ENCODE measurements around the gene CDR2.
"Not testable (repeated sequence)": the region's sequence is repeated elsewhere in the genome, so short reads cannot be mapped to it uniquely, and the experiment has no call there.

CDR2 gene

DNA sequence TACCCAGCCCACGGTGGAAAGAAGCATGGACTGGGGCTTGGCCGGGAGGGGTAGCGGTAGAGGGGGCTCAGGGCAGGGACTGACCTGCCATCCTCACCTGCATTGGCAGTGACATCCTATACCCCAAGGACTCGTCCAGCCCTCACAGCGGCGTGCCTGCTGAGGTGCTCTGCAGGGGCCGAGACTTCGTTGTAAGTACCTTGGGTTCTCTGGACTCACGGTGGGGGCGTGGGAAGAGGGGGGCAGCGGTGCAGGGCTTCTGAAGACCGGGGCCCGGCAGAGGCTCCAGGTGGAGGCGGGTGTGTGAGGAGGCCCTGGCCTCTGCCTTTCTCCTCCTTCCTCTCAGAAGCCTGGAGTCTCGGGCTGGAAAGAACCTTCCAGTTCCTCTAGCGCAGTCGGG lies 51.7 kb downstream of the CDR2 start:
- DNase-seq: no peak

DNA sequence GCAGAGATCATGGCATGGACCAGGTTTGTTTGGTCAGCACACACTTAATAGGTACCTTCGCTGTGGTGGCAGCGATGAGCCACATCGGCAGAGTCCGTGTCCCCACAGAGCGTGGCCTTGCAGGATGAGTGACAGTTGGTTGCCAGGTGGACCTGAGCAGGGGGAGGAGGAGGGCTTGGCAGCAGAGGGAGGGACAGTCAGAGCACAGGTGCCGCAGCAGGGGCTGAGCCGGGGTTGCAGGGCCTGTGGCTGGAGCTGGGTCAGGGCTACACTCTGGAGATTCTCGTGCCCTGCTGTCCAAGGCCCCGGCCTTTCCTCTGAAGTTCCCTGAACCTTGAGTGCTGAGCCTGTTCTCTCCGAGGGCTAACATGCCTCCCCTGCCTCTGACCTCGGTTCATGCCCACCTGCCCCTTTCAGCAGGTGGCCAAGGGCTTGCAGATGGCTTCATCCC lies 52.4 kb downstream of the CDR2 start:
- DNase-seq: no peak

DNA sequence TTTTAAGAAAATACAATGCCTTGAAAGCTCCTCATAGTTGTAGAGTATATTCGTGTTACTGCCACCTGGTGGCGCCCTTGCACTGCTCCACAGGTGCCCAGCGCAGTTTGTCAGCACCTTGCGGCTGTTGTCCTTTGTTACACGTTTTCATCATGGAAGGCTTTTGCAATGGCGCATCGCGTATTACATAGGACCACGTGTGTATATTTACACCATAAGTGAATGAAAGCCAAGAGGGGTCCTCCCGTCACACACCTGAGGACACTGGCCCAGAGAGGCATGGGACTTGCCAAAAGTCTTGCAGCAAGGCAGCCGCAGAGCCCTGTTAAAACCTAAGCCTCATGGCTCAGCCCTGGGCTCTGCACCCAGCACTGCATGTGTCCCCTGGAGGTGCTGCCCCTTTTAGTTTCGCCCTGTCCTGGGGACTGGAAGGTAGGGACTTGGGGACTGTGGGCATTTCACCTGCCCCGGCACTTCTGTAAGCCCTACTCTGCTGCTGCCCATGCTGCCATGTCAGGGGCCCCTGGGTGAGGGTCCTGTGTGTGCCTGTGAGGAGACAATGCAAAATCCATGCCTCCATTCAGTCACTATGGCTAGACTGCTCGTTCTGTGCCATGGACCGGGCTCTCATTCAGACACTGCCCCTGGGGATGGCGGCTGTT lies 52.9 kb downstream of the CDR2 start:
- DNase-seq: peak; percentile 30

DNA sequence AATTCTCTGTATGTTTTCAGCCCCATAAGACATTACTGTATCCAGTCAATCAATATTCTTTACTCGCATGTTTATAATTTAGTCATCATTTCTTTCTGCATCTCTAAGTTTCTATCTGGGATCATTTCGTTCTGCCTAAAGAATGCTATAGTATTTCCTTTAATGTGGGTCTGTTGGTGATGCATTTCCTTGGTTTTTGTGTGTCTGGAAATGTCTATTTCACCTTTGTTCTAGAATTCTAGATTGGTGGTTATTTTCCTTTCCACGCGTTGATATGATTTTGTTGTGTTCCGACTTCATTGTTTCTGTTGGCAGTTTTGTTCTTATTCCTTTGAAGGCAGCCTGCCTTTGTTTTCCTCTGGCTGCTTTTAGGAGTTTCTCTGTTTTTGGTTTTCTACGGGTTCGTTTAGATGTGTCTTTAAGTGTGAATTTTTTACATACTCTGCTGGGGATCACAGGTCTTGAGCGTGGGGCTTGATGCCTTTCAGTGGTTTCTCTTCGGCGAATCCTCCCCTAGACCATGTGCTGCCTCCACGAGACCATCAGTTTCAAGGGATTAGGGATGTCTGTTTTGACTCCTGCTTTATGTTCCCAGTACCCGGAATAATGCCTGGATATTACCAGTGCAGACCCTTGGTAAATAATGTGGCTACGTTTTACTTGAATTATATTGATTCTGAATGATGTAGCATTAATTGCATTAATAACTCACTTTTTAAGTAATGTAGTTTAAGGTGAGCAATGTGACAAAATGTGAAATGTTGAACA lies 53.7 kb downstream of the CDR2 start:
- no peak for DNase-seq

DNA sequence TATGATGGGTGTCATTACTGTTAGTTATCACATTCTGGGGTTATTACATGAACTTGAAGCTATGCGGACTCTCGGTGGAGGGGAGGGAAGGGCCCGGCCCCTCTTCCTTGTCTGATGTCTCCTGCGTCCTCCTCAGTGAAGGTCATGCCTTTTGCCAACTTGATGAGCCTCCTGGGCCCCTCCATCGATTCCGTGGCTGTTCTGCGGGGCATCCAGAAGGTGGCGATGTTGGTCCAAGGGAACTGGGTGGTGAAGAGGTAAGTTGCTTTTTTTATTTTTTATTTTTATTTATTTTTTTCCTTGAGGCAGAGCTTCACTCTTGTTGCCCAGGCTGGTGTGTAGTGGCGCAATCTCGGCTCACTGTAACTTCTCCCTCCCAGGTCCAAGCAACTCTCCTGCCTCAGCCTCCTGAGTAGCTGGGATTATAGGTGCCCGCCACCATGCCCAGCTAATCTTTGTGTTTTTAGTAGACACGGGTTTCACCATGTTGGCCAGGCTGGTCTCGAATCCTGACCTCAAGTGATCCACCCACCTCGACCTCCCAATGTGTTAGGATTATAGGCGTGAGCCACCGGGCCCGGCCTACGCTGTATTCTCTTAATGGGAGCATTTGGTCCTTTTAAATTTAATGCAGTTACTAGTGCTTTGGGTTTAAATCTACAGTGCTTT lies 55.6 kb downstream of the CDR2 start:
- no peak for DNase-seq

DNA sequence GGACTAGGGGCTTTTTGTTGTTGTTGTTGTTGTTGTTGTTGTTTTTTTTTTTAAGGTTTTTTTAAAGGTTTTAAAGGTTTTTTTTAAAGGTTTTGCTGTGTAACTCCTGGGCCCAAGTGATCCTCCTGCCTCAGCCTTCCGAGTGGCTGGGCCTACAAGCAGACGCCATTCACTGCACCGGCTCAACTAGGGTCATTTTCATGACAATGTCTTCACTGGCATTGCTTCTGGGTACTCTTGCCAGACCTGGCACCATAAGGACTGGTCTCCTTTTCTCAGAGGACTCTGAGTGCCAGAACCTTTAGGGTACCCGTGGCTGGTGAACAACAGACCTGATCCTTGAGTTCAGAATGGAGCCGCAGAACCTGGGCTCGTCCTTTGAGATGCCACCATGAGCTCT lies 56.8 kb downstream of the CDR2 start:
- DNase-seq: no peak

DNA sequence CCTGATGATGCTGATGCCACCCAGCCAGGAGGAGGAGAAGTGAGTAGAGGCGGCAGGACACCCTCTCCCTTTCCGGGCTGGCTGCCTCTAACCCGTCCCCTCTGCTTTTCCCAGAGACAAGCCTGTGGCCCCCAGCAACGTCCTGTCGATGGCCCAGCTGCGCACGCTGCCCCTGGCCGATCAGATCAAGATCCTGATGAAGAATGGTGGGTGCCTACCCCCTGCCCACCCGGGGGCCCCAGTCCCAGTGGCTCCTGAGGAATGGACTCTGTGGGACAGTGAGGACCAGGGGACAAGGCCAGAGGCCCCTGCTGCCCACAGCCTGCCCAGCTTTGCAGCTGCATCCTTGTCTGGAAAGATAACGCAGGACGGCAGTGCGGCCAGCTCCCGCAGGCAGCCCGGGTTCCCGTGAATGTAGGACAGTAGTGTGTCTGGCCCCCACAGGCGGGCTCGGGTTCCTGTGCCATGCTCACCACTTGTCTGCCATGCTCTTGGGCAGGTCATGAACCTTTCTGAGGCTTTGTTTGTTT lies 57.4 kb downstream of the CDR2 start:
- DNase-seq: no peak

DNA sequence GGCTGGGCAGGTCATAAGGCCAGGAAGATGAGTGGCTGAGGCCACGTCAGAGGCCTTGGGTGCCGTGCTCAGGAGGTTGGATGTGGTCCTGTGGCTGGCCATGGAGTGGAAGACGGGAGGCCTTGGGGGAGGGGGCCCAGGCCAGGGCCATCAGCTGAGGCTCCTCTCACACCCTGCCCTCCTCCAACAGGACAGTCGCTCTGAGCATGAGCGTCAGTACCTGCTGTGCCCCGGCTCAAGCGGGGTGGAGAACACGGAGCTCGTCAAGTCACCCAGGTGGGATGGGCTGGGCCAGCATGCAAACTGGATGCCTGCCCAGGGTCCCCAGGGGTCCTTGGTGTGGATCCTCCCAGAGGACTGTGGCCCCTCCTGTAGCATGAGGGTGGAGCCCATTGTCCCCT lies 58.0 kb downstream of the CDR2 start:
- no peak for DNase-seq

DNA sequence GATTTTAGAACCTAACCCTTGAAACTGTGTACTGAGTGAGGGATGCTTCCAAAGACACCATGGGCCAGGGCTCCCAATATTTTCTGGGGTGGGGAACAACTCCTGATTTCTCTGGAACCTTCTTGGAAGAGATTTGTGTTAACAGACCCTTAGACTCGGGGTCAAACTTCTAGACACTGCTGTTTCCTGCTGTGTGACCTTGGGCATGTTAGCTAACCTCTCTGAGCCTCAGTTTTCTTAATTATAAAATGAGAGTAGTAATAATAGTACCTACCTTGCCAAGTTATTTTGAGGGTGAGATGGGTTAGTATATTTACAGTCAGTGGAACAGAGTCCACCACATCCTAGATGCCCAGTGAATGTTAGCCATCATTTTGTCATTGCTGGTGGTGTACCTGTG lies 58.4 kb downstream of the CDR2 start:
- no peak for DNase-seq

DNA sequence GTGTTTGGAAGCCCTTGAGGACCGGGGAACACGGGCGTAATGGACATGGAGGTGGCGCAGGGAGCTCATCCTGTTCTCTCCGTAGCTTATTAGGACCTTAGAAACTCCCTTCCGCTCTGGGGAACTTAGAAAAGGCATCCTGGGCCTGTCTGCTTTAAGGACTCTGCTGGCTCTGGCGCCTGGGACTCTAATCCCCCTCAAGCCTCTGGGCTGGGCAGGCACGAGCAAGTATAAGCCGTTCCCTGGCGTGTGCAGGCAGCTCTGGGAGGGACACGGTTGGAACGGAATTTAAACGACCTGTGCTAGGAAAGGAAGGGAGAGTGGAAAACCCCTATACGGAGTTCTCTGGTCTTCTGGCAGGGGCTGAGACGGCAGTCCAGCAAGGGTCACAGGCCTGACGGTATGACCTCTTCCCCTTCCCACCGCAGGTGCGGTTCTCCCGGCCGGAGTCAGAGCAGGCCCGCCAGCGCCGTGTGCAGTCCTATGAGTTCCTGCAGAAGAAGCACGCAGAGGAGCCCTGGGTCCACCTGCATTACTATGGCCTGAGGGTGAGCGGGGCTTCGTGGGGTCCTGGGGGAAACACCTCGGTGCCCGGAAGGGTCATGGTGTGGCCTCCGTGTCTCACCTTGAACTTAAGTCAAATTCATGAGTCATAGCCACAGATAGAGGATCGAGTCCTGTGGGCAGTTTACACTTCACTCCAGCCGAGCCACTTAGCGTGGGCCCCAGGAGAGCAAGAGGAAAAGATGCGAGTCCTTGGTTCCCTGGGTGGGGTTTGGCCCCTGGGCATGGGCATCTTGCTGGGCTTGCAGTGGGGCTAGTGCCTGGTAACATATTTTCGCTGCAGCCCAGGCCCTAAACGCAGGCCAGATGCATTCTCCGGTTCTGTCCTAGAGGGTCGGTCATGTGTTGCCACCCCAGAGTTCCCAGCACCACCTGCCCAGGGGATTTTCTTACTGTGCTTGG lies 59.5 kb downstream of the CDR2 start:
- no peak for DNase-seq

DNA sequence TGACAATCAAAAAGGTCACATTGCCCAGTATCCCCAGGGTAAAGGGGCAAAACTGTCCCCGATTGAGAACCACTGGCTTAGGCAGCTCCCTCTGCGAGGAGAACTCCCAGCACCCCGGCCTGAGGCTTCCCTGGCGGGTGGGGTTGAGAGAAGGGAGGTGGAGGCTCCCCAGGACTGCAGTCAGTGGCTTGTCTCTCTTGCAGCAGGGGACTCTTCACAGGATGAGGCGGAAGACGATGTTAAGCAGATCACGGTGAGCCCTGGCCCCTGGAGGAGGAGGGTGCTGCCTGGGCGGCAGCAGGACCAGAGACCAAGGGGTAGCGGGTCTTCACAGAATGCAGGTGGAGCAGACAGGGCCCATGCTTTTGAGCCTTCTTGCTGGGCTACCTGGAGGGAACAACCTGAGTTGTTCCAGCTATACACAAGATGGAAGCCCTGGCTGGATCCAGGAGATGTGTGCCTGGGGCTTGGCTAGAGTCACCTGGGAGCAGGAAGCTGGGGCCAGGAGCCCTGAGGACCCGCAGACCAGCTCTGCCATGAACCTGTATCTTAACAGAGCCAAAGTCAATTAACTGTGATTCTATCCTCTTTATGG lies 60.4 kb downstream of the CDR2 start:
- DNase-seq: no peak

DNA sequence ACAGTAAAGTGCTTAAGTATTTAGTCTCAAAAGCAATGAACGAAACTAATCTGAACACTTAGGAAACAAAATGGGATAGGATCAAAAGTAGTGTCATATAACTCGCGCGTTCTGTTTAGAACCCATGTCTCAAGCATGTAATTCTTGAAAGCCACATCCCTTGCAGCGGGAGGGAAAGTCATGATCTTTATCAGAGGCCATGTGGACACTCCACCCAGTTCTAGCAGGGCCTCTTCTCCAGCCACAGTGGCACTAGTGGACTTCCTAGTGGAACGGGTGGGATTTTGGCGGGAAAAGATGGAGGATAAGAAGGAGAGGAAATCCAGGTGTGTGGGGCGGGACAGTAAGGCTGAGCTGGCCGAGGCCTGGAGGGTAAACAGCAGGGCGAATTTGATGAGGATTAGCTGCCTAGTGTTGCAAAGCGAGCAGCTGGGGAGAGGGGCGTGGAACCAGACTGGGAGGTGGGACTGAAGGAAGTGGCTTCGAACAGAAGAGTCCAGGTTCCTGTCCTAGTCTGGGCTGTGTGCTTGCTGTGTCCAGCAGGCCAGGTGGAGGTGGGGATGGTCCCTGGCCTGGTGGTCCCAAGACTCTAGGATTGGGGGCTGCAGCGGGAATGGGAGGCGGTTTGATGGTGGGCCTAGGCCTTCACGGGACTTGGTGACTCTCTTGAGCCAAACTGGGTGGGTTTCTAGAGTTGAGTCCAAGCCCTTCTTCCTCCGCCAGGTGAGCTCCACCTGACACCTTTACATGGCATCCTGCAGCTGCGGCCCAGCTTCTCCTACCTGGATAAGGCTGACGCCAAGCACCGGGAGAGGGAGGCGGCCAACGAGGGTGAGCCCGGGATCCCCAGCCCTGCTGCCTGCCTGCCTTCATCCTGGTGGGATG lies 61.3 kb downstream of the CDR2 start:
- no peak for DNase-seq

DNA sequence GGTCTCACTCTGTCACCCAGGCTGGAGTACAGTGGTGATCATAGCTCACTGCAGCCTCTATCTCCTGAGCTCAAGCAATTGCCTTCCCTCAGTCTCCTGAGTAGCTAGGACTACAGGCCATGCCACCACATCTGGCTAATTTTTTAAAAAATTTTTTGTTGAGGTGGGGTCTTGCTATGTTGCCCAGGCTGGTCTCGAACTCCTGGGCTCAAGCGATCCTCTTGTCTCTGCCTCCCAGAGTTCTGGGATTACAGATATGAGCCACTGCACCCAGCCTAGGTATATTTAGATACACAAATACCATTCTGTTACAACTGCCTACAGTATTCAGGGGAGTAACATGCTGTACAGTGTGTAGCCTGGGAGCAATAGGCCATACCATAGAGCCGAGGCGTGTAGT lies 62.9 kb downstream of the CDR2 start:
- no peak for DNase-seq

DNA sequence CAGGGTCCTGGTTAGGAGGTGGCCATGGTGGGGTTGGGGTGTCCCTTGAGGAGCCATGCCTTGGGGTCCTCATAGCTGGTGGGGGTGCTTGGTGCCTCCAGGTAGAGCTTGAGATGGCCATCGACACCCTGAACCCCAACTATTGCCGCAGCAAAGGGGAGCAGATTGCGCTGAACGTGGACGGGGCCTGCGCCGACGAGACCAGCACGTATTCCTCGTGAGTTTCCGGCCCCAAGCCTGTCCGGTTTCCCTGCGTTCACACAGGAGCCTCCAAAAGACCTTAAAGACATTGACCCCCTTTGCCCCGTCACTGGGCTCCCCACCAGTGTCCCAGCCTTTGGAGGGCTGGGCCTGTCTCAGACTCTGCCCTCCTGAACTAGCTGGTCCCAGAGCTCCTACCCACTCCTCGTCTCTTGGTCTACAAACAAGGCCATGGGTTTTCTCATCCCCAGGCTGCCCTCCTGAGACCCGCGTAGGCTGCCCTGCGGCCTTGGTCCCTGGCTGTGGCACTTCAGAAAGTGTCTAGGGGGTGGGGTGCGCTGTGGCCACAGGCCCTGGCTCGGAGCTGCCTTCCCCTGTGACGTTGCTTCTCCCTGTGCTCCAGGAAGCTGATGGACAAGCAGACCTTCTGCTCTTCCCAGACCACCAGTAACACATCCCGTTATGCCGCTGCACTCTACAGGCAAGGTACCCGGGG lies 65.4 kb downstream of the CDR2 start:
- no peak for DNase-seq

DNA sequence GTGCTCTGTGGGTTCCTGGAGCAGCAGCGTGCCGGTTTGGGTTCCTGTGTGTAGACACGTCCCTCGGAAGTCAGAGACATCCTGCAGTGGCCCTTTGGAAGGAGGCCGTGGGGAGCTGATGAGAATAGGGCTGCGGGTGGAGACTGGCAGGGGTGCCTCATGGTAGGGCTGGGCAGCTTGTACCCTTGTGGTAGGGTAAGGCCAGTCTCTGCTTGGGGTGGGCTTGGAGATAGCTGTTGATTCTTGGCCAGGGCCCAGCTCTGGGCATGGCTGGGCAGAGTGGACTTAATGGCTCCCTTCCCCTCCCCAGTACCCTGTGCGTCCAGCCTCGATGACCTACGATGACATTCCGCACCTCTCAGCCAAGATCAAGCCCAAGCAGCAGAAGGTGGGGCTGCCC lies 66.6 kb downstream of the CDR2 start:
- DNase-seq: no peak

DNA sequence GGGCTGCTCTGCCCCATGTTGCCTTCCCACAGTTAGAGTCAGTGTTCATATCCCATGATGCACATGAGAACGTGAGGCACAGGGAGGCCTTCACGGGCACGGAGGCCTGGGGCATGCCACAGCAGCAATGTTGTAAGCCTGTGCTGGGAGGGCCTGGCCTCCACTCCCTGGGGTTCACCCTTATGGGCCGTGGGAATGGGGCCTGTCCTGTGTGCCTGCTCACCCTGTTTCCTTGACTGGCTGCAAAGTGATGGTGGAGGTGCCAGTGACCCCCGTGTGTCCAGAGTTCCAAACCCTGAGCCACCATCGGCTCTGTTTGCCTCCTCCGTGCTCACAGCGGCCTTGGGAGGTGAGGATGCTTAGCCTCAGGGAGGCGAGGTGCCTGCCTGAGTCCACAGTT lies 67.6 kb downstream of the CDR2 start:
- DNase-seq: no peak

DNA sequence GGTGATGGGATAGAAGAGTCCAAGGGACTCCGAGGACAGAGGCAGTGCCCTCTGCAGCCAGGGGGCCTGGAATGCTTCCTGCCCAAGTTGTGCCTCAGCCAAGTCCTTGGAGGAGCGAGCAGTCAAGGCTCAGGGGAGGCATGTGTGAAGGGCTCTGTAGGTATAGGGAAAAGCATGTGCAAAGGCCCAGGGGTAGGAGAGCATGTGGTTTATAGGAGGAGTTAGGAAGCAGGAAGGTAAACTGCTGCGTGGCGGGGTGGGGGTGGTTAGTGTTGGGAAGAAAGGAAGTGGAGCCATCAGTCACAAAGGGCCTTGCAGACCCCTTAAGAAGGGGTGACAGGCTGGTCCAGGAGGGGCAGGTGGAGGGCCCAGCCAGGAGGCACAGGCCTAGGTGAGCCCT lies 70.0 kb downstream of the CDR2 start:
- DNase-seq: no peak

DNA sequence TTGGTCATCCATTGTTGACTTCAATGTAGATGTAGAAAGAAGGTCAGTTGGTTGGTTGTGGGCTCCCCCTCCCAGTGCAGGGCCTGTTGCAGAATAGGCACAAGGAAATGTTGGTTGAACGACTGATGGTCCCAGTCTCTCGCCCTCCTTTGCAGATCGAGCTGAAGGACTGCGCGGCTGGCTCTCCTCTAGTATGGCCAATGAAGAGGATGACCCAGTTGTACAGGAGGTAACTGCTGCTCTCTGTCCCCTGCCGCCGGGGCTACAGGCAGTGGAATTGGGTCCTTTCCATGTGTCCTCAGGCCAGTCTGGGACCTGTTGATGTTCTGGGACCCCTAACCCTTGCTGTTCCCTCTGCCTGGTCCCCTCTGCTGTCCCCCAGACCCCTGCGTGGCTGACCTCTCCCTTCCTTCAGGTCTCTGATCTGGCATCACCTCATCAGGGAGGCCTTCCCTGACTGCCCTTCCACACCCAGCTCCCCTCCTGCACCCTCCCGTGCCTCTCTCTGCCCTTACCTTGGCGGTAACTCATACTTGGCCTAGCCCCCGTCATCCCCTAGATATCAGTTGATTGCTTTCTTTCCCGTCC lies 71.5 kb downstream of the CDR2 start:
- no peak for DNase-seq

DNA sequence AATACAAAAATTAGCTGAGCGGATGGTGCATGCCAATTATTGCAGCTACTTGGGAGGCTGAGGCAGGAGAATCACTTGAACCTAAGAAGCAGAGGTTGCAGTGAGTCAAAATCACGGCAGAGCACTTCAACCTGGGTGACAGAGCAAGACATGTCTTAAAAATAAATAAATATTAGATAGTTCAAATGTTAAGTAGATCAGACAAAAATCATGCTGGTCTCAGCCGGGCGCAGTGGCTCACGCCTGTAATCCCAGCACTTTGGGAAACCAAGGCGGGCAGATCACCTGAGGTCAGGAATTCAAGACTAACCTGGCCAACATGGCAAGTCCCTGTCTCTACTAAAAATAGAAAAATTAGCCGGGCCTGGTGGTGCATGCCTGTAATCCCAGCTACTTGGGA lies 73.0 kb downstream of the CDR2 start:
- DNase-seq: not testable (repeated sequence)

DNA sequence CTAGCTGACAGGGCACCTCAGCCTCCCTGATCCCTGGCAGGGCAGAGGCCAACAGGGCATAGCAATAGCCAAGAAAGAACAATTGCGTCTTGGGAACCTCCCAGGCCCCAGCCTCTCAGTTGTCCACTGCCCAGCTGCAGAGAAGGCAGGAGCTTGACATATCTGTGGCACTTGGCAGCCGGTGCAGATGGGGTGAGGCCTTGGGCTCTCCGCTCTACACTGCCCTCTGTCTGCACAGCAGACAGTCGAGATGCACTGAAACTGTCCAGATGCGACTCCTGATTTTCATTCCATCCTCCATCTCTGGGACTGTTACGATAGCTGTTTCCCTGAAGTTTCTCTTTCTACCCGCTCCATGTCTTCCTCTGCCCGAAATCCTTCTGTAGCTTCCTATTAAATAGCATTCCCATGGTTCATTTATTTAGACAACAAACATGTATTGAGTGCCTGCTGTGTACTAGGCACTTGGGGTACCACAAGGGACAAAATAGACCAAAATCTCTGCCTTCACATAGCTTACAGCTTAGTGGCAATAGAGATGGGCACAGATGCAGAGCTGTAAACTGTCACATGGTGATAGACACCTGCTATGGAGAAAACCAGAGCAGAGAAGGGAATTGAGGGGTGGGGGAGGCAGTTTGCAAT lies 73.9 kb downstream of the CDR2 start:
- peak; percentile 42 for DNase-seq

Data from NCI-H345 (cell line).